ENCODE results near the gene KCND3.

The KCND3 gene

DNA sequence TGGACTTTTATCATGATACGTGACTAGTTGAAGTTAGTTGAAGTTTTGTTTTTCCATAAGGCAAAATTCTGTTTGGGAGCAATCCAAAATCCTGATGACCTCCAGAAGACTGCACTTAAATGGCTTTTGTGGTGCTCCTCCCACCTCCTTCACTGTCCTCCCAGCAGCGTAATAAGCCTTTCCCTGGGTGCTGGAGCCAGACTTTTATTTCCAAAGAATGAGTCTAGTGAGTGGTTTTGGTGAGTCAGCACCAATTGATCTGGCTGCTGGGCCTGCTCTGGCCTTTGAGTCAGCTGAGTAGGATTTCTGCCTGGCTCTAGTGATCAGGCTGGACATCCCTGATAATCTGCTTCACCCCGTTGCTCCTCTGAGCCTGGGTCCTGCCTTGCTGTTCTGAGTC, 21.7 kb upstream of the KCND3 start:
- no peak for DNase-seq (ENCODE audit: low spot score)
- Histone ChIP-seq H3K4me1 (ENCODE audit: insufficient read depth, poor library complexity, severe bottlenecking) (no peaks in the 10 kb centered on the region), H3K36me3 (ENCODE audit: low read depth) (no peaks in the 10 kb centered on the region), H3K4me3 (ENCODE audit: severe bottlenecking) (no peak overlapping the region), H3K27ac (ENCODE audit: poor library complexity, severe bottlenecking) (no peak overlapping the region), H3K9me3 (ENCODE audit: severe bottlenecking) (no peaks in the 10 kb centered on the region), H3K27me3 (ENCODE audit: insufficient read depth, poor library complexity, severe bottlenecking) (no peaks in the 10 kb centered on the region)
- TF ChIP-seq, protein P1, sequence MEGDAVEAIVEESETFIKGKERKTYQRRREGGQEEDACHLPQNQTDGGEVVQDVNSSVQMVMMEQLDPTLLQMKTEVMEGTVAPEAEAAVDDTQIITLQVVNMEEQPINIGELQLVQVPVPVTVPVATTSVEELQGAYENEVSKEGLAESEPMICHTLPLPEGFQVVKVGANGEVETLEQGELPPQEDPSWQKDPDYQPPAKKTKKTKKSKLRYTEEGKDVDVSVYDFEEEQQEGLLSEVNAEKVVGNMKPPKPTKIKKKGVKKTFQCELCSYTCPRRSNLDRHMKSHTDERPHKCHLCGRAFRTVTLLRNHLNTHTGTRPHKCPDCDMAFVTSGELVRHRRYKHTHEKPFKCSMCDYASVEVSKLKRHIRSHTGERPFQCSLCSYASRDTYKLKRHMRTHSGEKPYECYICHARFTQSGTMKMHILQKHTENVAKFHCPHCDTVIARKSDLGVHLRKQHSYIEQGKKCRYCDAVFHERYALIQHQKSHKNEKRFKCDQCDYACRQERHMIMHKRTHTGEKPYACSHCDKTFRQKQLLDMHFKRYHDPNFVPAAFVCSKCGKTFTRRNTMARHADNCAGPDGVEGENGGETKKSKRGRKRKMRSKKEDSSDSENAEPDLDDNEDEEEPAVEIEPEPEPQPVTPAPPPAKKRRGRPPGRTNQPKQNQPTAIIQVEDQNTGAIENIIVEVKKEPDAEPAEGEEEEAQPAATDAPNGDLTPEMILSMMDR (IDR thresholded peaks at IDR 0.05; ENCODE audit: poor library complexity, severe bottlenecking) = no peak
- peak; percentile 73 for ATAC-seq (ENCODE audit: low read depth)

DNA sequence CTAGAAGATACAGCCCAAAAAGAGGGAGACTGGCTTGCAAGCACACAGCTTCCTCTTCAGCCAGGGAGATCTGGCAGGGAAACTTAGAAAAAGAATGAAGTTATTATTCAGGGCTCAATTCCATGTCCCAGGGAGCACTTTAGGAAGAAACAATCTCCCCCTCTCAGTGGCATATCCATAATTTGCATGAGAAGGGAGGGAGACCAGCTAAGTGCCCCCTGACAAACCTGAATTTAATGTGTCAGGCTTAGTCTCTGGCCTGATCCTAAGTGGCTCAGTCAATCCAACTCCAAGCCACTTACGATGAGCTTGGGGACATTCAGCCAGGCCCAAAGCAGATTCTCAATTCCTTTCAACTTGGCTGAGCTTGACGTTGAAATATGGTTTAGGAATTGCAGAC, 17.7 kb upstream of the KCND3 start:
- H3K27me3 ChIP-seq (ENCODE audit: insufficient read depth, poor library complexity, severe bottlenecking) = no peaks in the 10 kb centered on the region
- H3K4me3 ChIP-seq (ENCODE audit: severe bottlenecking) = no peak overlapping the region
- no peak overlapping the region for H3K27ac ChIP-seq (ENCODE audit: poor library complexity, severe bottlenecking)
- DNase-seq (ENCODE audit: low spot score) (no peak), ATAC-seq (ENCODE audit: low read depth) (no peak)
- H3K9me3 ChIP-seq (ENCODE audit: severe bottlenecking) = no peaks in the 10 kb centered on the region
- H3K4me1 ChIP-seq (ENCODE audit: insufficient read depth, poor library complexity, severe bottlenecking) = no peaks in the 10 kb centered on the region
- no peaks in the 10 kb centered on the region for H3K36me3 ChIP-seq (ENCODE audit: low read depth)
- TF ChIP-seq, protein P1 (IDR thresholded peaks at IDR 0.05; ENCODE audit: poor library complexity, severe bottlenecking) = no peak

DNA sequence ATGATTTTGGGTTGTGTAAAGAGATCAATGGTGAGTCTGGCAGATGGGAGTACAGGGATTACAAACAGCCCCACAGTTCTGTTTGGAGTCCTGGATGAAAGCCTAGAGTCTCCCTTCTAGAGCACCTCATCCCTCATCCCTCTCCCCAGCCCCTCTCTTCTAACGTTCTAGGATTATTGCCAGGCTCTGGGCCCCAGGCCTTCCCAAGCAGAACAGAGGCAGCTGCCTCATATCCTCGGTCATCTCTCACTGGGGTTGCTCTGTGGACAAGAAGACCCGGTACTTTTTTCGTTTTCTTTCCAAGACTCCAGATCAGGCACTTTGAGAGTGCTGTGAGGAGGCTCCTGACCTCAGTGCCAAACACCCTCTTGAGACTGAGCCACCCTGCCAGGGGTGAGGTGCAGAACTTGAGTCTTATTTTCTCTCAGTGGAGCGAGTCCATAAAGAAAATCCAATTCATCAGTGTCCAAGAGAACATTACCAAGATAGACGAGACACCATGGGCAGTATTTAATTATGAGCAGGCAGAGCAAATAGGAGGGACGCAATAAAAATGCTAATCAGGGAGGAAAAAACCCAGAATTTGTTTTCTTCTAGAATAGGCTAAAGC, 17.1 kb upstream of the KCND3 start:
- Histone ChIP-seq H3K27ac (ENCODE audit: poor library complexity, severe bottlenecking) (no peak overlapping the region), H3K27me3 (ENCODE audit: insufficient read depth, poor library complexity, severe bottlenecking) (no peaks in the 10 kb centered on the region), H3K36me3 (ENCODE audit: low read depth) (no peaks in the 10 kb centered on the region), H3K4me3 (ENCODE audit: severe bottlenecking) (no peak overlapping the region), H3K9me3 (ENCODE audit: severe bottlenecking) (no peaks in the 10 kb centered on the region), H3K4me1 (ENCODE audit: insufficient read depth, poor library complexity, severe bottlenecking) (no peaks in the 10 kb centered on the region)
- ATAC-seq (ENCODE audit: low read depth) = no peak
- DNase-seq (ENCODE audit: low spot score) = no peak
- TF ChIP-seq, protein P1 (IDR thresholded peaks at IDR 0.05; ENCODE audit: poor library complexity, severe bottlenecking) = no peak

DNA sequence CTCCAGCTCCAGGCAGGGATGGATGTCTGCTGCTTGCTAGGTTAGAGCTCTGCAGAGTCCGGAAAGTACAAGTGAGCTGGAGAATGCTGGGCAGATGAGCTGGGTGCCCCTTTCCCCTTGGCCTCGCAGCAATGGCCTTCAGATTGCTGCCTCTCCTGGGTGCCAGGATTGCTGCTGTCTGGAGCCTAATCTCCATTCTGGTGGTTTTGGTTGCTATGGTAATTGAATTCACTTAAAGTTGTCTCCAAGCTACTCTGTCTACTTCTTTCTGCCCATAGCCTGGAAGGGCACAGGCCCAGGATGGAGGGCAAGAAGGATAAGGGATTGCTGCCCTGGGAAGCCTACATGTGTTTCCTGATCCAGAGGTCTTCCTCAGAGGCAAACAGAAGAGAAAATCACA, 14.6 kb upstream of the KCND3 start:
- Histone ChIP-seq H3K27ac (ENCODE audit: poor library complexity, severe bottlenecking) (no peak overlapping the region), H3K4me1 (ENCODE audit: insufficient read depth, poor library complexity, severe bottlenecking) (no peaks in the 10 kb centered on the region), H3K4me3 (ENCODE audit: severe bottlenecking) (no peak overlapping the region), H3K36me3 (ENCODE audit: low read depth) (no peaks in the 10 kb centered on the region), H3K27me3 (ENCODE audit: insufficient read depth, poor library complexity, severe bottlenecking) (peaks cover 4% of the 10 kb centered on the region), H3K9me3 (ENCODE audit: severe bottlenecking) (no peaks in the 10 kb centered on the region)
- DNase-seq (ENCODE audit: low spot score) (no peak), ATAC-seq (ENCODE audit: low read depth) (no peak)
- TF ChIP-seq, protein P1 (IDR thresholded peaks at IDR 0.05; ENCODE audit: poor library complexity, severe bottlenecking) = no peak

DNA sequence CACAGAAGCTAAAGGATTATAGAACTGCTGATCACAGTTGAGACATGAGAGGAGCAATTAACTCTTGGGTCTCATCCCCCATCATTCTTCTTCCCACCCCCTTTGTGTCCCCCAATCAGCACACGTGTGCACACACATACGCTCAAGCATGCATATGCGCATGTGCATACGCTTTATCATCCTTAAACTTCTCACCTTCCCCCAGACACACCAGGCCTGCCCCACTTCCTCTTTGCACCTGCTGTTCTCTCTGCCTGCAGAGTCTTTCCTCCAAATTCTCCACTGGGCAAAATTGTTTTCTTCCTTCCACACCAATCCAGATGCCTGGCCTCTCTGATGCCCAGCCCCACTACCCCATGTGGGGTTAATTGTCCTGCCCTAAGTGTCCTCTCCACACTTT, 13.0 kb upstream of the KCND3 start:
- Histone ChIP-seq H3K27me3 (ENCODE audit: insufficient read depth, poor library complexity, severe bottlenecking) (peaks cover 9% of the 10 kb centered on the region), H3K36me3 (ENCODE audit: low read depth) (no peaks in the 10 kb centered on the region), H3K4me1 (ENCODE audit: insufficient read depth, poor library complexity, severe bottlenecking) (no peaks in the 10 kb centered on the region), H3K4me3 (ENCODE audit: severe bottlenecking) (no peak overlapping the region), H3K9me3 (ENCODE audit: severe bottlenecking) (no peaks in the 10 kb centered on the region), H3K27ac (ENCODE audit: poor library complexity, severe bottlenecking) (no peak overlapping the region)
- DNase-seq (ENCODE audit: low spot score) (no peak), ATAC-seq (ENCODE audit: low read depth) (no peak)
- TF ChIP-seq, protein P1 (IDR thresholded peaks at IDR 0.05; ENCODE audit: poor library complexity, severe bottlenecking) = no peak
